HepG2 (cell line): ENCODE measurements around the gene GALR3. TPM values are rescaled to one million over a fixed set of nuclear protein-coding genes. Genes with fewer than 3 reads are reported as not detected.

ENCODE experiments used
- AGO1 ChIP-seq: fragments of 200-400 bp; formaldehyde crosslinking; IDR thresholded peaks from 2 replicates; pipeline ENCODE4 v1.6.1; 2017; ENCODE audit warnings: mild to moderate bottlenecking, low read depth, low read length, moderate library complexity; ENCODE audit not compliant: poor library complexity, severe bottlenecking
- GLI4 ChIP-seq: sonication (generic); formaldehyde crosslinking; IDR thresholded peaks from 2 replicates; pipeline ENCODE4 v1.5.1; 2020; ENCODE audit warnings: missing genetic modification reagents, mild to moderate bottlenecking, moderate library complexity, borderline replicate concordance
- NR0B2 ChIP-seq: sonication (generic); formaldehyde crosslinking; IDR thresholded peaks from 2 replicates; pipeline ENCODE4 v1.4.0; 2020; ENCODE audit warnings: mild to moderate bottlenecking, missing genetic modification reagents
- PBX2 ChIP-seq: IDR thresholded peaks from 2 replicates; pipeline ENCODE4 v1.6.1; 2016; ENCODE audit warnings: control low read depth
- SP5 ChIP-seq: IDR thresholded peaks from 2 replicates; pipeline ENCODE4 v1.6.1; 2016; ENCODE audit warnings: low read depth, borderline replicate concordance
- TEAD3 ChIP-seq: optimal IDR thresholded peaks from 2 replicates; pipeline ENCODE3; 2016; ENCODE audit warnings: borderline replicate concordance
- TEF ChIP-seq: sonication (generic); formaldehyde crosslinking; IDR thresholded peaks from 2 replicates; pipeline ENCODE4 v1.5.0; 2020; ENCODE audit warnings: missing genetic modification reagents
- YY1 ChIP-seq: IDR thresholded peaks from 2 replicates; pipeline ENCODE4 v1.6.1; 2011; ENCODE audit warnings: low read length, low read depth, moderate library complexity, mild to moderate bottlenecking; ENCODE audit not compliant: insufficient read depth, insufficient replicate concordance
- ZHX2 ChIP-seq, 2 experiments: sonication (generic) in 1 of 2; formaldehyde crosslinking in 1 of 2; IDR thresholded peaks; 2 replicates each; pipeline versions ENCODE4 v1.6.1 to v1.9.0; 2014 to 2022; ENCODE audit warnings: antibody characterized with exemption in 1 of 2, borderline replicate concordance in 1 of 2, inconsistent platforms in 1 of 2, low read depth in 1 of 2, missing genetic modification reagents in 1 of 2
- ZNF263 ChIP-seq: sonication (generic); formaldehyde crosslinking; IDR thresholded peaks from 2 replicates; pipeline ENCODE4 v1.4.0; 2020; ENCODE audit warnings: missing genetic modification reagents
- ZNF563 ChIP-seq: sonication (generic); formaldehyde crosslinking; IDR thresholded peaks from 2 replicates; pipeline ENCODE4 v1.8.0; 2022; ENCODE audit warnings: mild to moderate bottlenecking, moderate library complexity, missing genetic modification reagents
- ZNF597 ChIP-seq: sonication (generic); formaldehyde crosslinking; IDR thresholded peaks from 2 replicates; pipeline ENCODE4 v1.5.0; 2020; ENCODE audit warnings: missing genetic modification reagents
- ZNF652 ChIP-seq: IDR thresholded peaks from 2 replicates; pipeline ENCODE4 v1.6.1; 2016; ENCODE audit warnings: low read depth, borderline replicate concordance
- ZNF703 ChIP-seq: sonication (generic); formaldehyde crosslinking; IDR thresholded peaks from 2 replicates; pipeline ENCODE4 v1.5.1; 2020; ENCODE audit warnings: missing genetic modification reagents, mild to moderate bottlenecking, moderate library complexity, borderline replicate concordance
- ZNF749 ChIP-seq: sonication (generic); formaldehyde crosslinking; IDR thresholded peaks from 2 replicates; pipeline ENCODE4 v1.8.0; 2022; ENCODE audit warnings: mild to moderate bottlenecking, missing genetic modification reagents, moderate library complexity, borderline replicate concordance
- ZNF790 ChIP-seq: sonication (generic); formaldehyde crosslinking; IDR thresholded peaks from 2 replicates; pipeline ENCODE4 v1.8.0; 2022; ENCODE audit warnings: missing genetic modification reagents, mild to moderate bottlenecking, borderline replicate concordance
- ZNF878 ChIP-seq: sonication (generic); formaldehyde crosslinking; IDR thresholded peaks from 2 replicates; pipeline ENCODE4 v1.8.1; 2023; ENCODE audit warnings: mild to moderate bottlenecking, missing genetic modification reagents, moderate library complexity
- polyA plus RNA-seq, 8 experiments: library from polyadenylated mRNA; depleted of rRNA in 3 of 8; stranded (reverse) in 7 of 8; unstranded in 1 of 8; fragments of >200 nt; fragmentation: Illumina TruSeq in 4 of 8; extraction: Trizol in 4 of 8; gene quantifications; 2 replicates each; pipeline versions ENCODE4 v1.2.1 to v1.2.3, GENCODE V29; 2011 to 2016; ENCODE audit warnings: low read depth in 4 of 8, missing spikeins in 1 of 8, mixed read lengths in 1 of 8; ENCODE audit not compliant: insufficient read depth in 1 of 8
- total RNA-seq, 5 experiments: library from RNA; depleted of rRNA; stranded (reverse); fragments of >200 nt; fragmentation: Illumina TruSeq; extraction: Trizol; gene quantifications; 2 replicates each; pipeline ENCODE4 v1.2.3, GENCODE V29; 2016; ENCODE audit warnings: low read depth in 1 of 5

Gene GALR3
- total and polyA plus RNA-seq, 2 of the 13 experiments (the other 11 are each of a cell fraction or from before 2014, with no cell fraction given) = 0.13 TPM; not detected in 1

GRCh38 chr22:37849089-37849751 lies 26.0 kb downstream of the GALR3 start, which contains the start of gene EIF3L (continued):
- no peak for TF ChIP-seq ZNF878
- TF ChIP-seq ZNF563 (CRISPR knock-in tag) = no peak
- TF ChIP-seq ZNF703 (CRISPR knock-in tag) = peak; percentile 21; the same call in 1 of the 2 replicates
- peak; percentile 93 for TF ChIP-seq YY1
- peak; percentile 57; the same call in 1 of the 2 replicates for TF ChIP-seq ZNF263 (CRISPR knock-in tag)
- peak; percentile 61 for TF ChIP-seq TEAD3 (CRISPR knock-in tag)
- peak; percentile 39 for TF ChIP-seq AGO1
- TF ChIP-seq SP5 = no peak
- no peak for TF ChIP-seq PBX2 (CRISPR knock-in tag)
- TF ChIP-seq ZNF749 (CRISPR knock-in tag) = no peak
- no peak for TF ChIP-seq NR0B2
- TF ChIP-seq ZNF597 (CRISPR knock-in tag) = no peak
- peak; percentile 69; the same call in 1 of the 2 replicates for TF ChIP-seq ZHX2 (IDR thresholded peaks at IDR 0.05; ENCODE audit: low read depth)
- no peak; the same call in 1 of the 2 replicates for TF ChIP-seq ZHX2 (CRISPR knock-in tag; IDR thresholded peaks at IDR 0.05; ENCODE audit: borderline replicate concordance)
- TF ChIP-seq ZNF652 (CRISPR knock-in tag) = no peak
- no peak for TF ChIP-seq GLI4 (CRISPR knock-in tag)
- 0 out of 2 replicates have a peak, but pooled peaks have one; percentile 34 for TF ChIP-seq TEF (CRISPR knock-in tag)
- TF ChIP-seq ZNF790 = no peak
